HCT116 (cell line): Measurements from ENCODE around the gene ACBD5. TPM values are rescaled to one million over a fixed set of nuclear protein-coding genes. Genes with fewer than 3 reads are reported as not detected.
"Not testable (repeated sequence)": the region's sequence is repeated elsewhere in the genome, so short reads cannot be mapped to it uniquely, and the experiment has no call there.

Source experiments
- ATAC-seq: fragments of 200-7000 bp; cut with Tn5 transposase; 2 replicates; pipeline ENCODE4 v1.9.1; 2020; ENCODE audit warnings: mild to moderate bottlenecking, moderate library complexity
- BruUV-seq: library from RNA; stranded (reverse); fragments of 400-500 nt; replicated peaks from 2 replicates; lab custom pipeline; 2021; lab: Mats Ljungman, UMichigan
- CTCF ChIA-PET: fragments of 300-600 bp; sonication (Branson Sonifier 250); formaldehyde crosslinking; loops from one replicate; lab custom pipeline; 2021; ENCODE audit warnings: antibody characterized with exemption; lab: Charles Lee
- POLR2A ChIA-PET: fragments of 300-600, 350-600 bp; sonication (Branson Sonifier 250); formaldehyde crosslinking; loops from one replicate; lab custom pipeline; 2021; ENCODE audit warnings: antibody characterized with exemption; lab: Charles Lee
- RAD21 ChIA-PET, 2 experiments: fragments of 300-600 bp; sonication (Branson Sonifier 250); formaldehyde crosslinking; loops; one replicate each; lab custom pipeline; 2023; ENCODE audit warnings: low total read pairs in 2 of 2; ENCODE audit not compliant: uncharacterized antibody in 2 of 2, unreplicated experiment in 2 of 2, low non-redundant PET in 1 of 2; lab: Charles Lee
- DNase-seq: peaks from one replicate; pipeline ENCODE4 v3.0.0-alpha.2; 2010; ENCODE audit warnings: low read depth, low spot score
- H2AFZ ChIP-seq: fragments of 200-600 bp; shearing (Covaris generic), sonication (generic); 2 replicates; pipeline ENCODE4 v1.6.1; 2017; ENCODE audit warnings: low read depth, mixed run types, mixed read lengths, antibody characterized with exemption, low read length; ENCODE audit not compliant: poor library complexity, severe bottlenecking
- H3K27ac ChIP-seq: 2 replicates; pipeline ENCODE4 v1.5.1; 2012; ENCODE audit warnings: low read depth, low read length
- H3K27me3 ChIP-seq: fragments of 200-600 bp; sonication (generic); 2 replicates; pipeline ENCODE4 v1.6.1; 2016; ENCODE audit warnings: mixed run types, low read length, mixed read lengths; ENCODE audit not compliant: insufficient read depth
- H3K36me3 ChIP-seq, 2 experiments: fragments of 200-500 bp in 1 of 2; fragments of 200-600 bp in 1 of 2; sonication (Bioruptor generic) in 1 of 2; sonication (generic) in 1 of 2; 2 replicates each; pipeline versions ENCODE4 v1.5.1 to v1.6.1; 2014 to 2016; ENCODE audit warnings: low read length in 2 of 2, inconsistent platforms in 1 of 2, mixed read lengths in 1 of 2, mixed run types in 1 of 2; ENCODE audit not compliant: insufficient read depth in 2 of 2, control insufficient read depth in 1 of 2
- H3K4me1 ChIP-seq, 2 experiments: fragments of 200-600 bp in 1 of 2; sonication (generic) in 1 of 2; 2 replicates each; pipeline versions ENCODE4 v1.5.1 to v1.6.1; 2012 to 2017; ENCODE audit warnings: low read length in 2 of 2, inconsistent platforms in 1 of 2, mild to moderate bottlenecking in 1 of 2, mixed read lengths in 1 of 2, mixed run types in 1 of 2, moderate library complexity in 1 of 2; ENCODE audit not compliant: insufficient read depth in 2 of 2, control insufficient read depth in 1 of 2
- H3K4me2 ChIP-seq: fragments of 200-600 bp; sonication (generic); 2 replicates; pipeline ENCODE4 v1.6.1; 2017; ENCODE audit warnings: mixed run types, low read length, mixed read lengths
- H3K4me3 ChIP-seq, 2 experiments: fragments of 200-600 bp in 1 of 2; sonication (generic) in 1 of 2; replicated peaks in 1 of 2; 2 replicates each; pipeline ENCODE4 v1.5.1; 2011 to 2016; ENCODE audit warnings: low read length in 2 of 2, control low read depth in 1 of 2, low read depth in 1 of 2, mild to moderate bottlenecking in 1 of 2, mixed read lengths in 1 of 2, mixed run types in 1 of 2
- H3K79me2 ChIP-seq: fragments of 200-600 bp; sonication (generic); 2 replicates; pipeline ENCODE4 v1.6.1; 2017; ENCODE audit warnings: mild to moderate bottlenecking, mixed run types, low read length, moderate library complexity, mixed read lengths; ENCODE audit not compliant: insufficient read depth
- H3K9ac ChIP-seq: fragments of 200-600 bp; sonication (generic); 2 replicates; pipeline ENCODE4 v1.6.1; 2016; ENCODE audit warnings: low read length, mixed read lengths
- H3K9me2 ChIP-seq: fragments of 200-600 bp; sonication (generic), shearing (Covaris generic); 2 replicates; pipeline ENCODE4 v1.6.1; 2017; ENCODE audit warnings: mixed run types, mild to moderate bottlenecking, moderate library complexity; ENCODE audit not compliant: insufficient read depth
- H3K9me3 ChIP-seq, 2 experiments: fragments of 200-500 bp in 1 of 2; fragments of 200-600 bp in 1 of 2; sonication (Bioruptor generic) in 1 of 2; sonication (generic) in 1 of 2; 2 replicates each; pipeline ENCODE4 v1.6.1; 2014 to 2017; ENCODE audit warnings: low read length in 2 of 2, mixed read lengths in 2 of 2, inconsistent platforms in 1 of 2, low read depth in 1 of 2, mild to moderate bottlenecking in 1 of 2, mixed run types in 1 of 2, moderate library complexity in 1 of 2; ENCODE audit not compliant: control insufficient read depth in 1 of 2, insufficient read depth in 1 of 2
- H4K20me1 ChIP-seq: fragments of 200-600 bp; sonication (generic), shearing (Covaris generic); 2 replicates; pipeline ENCODE4 v1.6.1; 2017; ENCODE audit warnings: mixed run types, mild to moderate bottlenecking, moderate library complexity; ENCODE audit not compliant: insufficient read depth
- EGR1 ChIP-seq: IDR thresholded peaks from 2 replicates; pipeline ENCODE4 v1.6.1; 2012; ENCODE audit warnings: low read depth
- ELF1 ChIP-seq: IDR thresholded peaks from 2 replicates; pipeline ENCODE4 v1.6.1; 2012; ENCODE audit warnings: low read depth, borderline replicate concordance
- EZH2 ChIP-seq: fragments of 200-600 bp; sonication (generic); IDR thresholded peaks from 2 replicates; pipeline ENCODE4 v1.6.1; 2017; ENCODE audit warnings: antibody characterized with exemption, mixed run types
- FOSL1 ChIP-seq: IDR thresholded peaks from 2 replicates; pipeline ENCODE4 v1.6.1; 2012; ENCODE audit warnings: low read depth
- POLR2A ChIP-seq: IDR thresholded peaks from 2 replicates; pipeline ENCODE4 v1.7.0; 2011; ENCODE audit warnings: borderline replicate concordance; ENCODE audit not compliant: insufficient read depth, insufficient read length; ENCODE audit errors: extremely low read depth
- SIN3A ChIP-seq: IDR thresholded peaks from 2 replicates; pipeline ENCODE4 v1.6.1; 2012; ENCODE audit warnings: low read depth
- intact Hi-C: fragments of 100-400 bp; cut with micrococcal nuclease; formaldehyde crosslinking; loops from 2 replicates; pipeline ENCODE4 v1.10.0; 2022
- total RNA-seq: library from RNA; stranded (reverse); gene quantifications from one replicate; pipeline ENCODE4 v1.2.1, GENCODE V29; 2021; ENCODE audit not compliant: unreplicated experiment
- TF ChIP-seq, protein P1 (sequence below): IDR thresholded peaks from 2 replicates; pipeline ENCODE4 v1.6.1; 2012

Gene ACBD5
- total RNA-seq, 1 experiment from 2014 or later = 19.5 TPM

DNA sequence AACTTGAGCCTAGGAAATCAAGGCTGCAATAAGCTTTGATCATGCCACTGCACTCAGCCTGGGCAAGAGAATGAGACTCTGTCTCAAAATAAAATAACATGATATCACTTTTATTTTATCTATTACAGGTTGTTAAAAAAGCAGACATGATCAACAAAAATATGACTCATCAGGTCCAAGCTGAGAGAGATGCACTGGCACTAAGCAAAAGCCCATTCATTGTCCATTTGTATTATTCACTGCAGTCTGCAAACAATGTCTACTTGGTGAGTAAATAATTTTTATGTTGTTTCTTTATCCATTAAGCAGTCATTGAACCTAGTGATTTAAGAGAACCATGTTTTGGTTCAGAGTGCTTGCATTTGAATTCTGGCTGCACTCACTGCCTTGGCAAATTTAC lies 82.2 kb downstream of the ACBD5 start:
- intact Hi-C loops = no loop called here
- CTCF ChIA-PET = no interaction called here
- no peak overlapping the region for H3K27ac ChIP-seq
- TF ChIP-seq SIN3A (no peak), POLR2A (no peak), FOSL1 (no peak)
- TF ChIP-seq, all 23 proteins: peak for 0
- no peak for DNase-seq
- POLR2A ChIA-PET = no interaction called here
- H3K9ac ChIP-seq = no peak overlapping the region
- peaks cover 53% of the 10 kb centered on the region for H3K79me2 ChIP-seq
- peaks cover 28 to 31% of the 10 kb centered on the region in 2 experiments for H3K36me3 ChIP-seq
- H3K9me3 ChIP-seq = no peaks in the 10 kb centered on the region
- ATAC-seq = no peak
- no peak overlapping the region for H3K4me3 ChIP-seq
- no peak overlapping the region for H2AFZ ChIP-seq
- no peak overlapping the region for H3K4me2 ChIP-seq
- H3K27me3 ChIP-seq = no peaks in the 10 kb centered on the region
- no TSS peak for BruUV-seq
- no peaks in the 10 kb centered on the region for H4K20me1 ChIP-seq
- H3K9me2 ChIP-seq = no peaks in the 10 kb centered on the region
- RAD21 ChIA-PET = no interaction called here
- H3K4me1 ChIP-seq = peaks cover 6 to 10% of the 10 kb centered on the region in 2 experiments; a peak in 3 of 4 replicates

DNA sequence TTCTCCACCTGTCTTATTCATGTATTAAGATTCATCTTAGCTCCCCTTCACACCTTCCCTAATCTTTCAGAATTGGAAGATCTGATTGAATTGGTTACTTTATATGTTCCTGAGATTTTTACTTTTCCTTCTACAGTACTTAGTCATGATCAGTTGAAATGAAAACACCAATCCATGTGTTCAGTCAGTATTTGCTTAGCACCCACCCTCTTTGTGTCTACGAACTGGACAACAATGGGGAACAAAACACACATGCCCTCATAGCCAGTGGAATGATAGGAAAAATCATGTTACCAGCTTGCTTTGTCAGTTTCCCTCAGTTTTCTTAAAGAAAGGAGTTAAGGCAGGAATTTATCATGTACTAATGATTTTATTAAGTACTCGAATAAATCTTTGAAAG lies 83.4 kb downstream of the ACBD5 start:
- Histone ChIP-seq H2AFZ (no peak overlapping the region), H3K36me3 (peaks cover 22 to 26% of the 10 kb centered on the region in 2 experiments), H3K4me2 (peak overlapping the region; percentile 98), H3K27ac (peak overlapping the region; percentile 94; the same call in 1 of the 2 replicates)
- RAD21 ChIA-PET = no interaction called here
- DNase-seq = no peak
- intact Hi-C loops = no loop called here
- no TSS peak for BruUV-seq
- TF ChIP-seq ELF1 (no peak), EZH2 (no peak), EGR1 (no peak)
- TF ChIP-seq, protein P1, sequence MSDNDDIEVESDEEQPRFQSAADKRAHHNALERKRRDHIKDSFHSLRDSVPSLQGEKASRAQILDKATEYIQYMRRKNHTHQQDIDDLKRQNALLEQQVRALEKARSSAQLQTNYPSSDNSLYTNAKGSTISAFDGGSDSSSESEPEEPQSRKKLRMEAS = no peak
- TF ChIP-seq, all 23 proteins: peak for 0
- ChIA-PET POLR2A (interaction anchor here (0.7 kb wide), 1 partner anchor 737 kb away, joined by 3 read pairs; no protein-coding TSS in a partner anchor), CTCF (no interaction called here)
- no peaks in the 10 kb centered on the region for H3K27me3 ChIP-seq
- H3K79me2 ChIP-seq = peaks cover 66% of the 10 kb centered on the region
- peaks cover 10 to 20% of the 10 kb centered on the region in 2 experiments; a peak in 3 of 4 replicates for H3K4me1 ChIP-seq
- H3K4me3 ChIP-seq = peak overlapping the region; percentile 95 to 100; a peak in 3 of 4 replicates
- no peak for ATAC-seq
- no peak overlapping the region; the same call in 1 of the 2 replicates for H3K9ac ChIP-seq
- no peaks in the 10 kb centered on the region for H3K9me3 ChIP-seq
- H4K20me1 ChIP-seq = peaks cover 9% of the 10 kb centered on the region; the same call in 1 of the 2 replicates
- H3K9me2 ChIP-seq = no peaks in the 10 kb centered on the region

DNA sequence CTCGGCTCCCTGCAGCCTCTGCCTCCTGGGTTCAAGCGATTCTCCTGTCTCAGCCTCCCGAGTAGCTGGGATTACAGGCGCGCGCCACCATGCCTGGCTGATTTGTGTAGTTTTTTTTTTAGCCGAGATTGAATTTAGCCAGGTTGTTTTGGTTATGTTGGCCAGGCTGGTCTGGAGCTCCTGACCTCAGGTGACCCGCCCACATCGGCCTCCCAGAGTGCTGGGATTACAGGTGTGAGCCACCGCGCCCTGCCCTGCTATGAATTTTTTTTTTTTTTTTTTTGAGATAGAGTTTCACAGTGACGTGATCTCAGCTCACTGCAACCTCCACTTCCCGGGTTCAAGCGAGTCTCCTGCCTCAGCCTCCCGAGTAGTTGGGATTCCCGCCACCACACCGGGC lies 84.0 kb downstream of the ACBD5 start:
- Histone ChIP-seq H3K4me2 (peak overlapping the region; percentile 98), H3K27ac (peak overlapping the region; percentile 94), H3K4me1 (peaks cover 10 to 21% of the 10 kb centered on the region in 2 experiments; a peak in 3 of 4 replicates), H3K79me2 (peaks cover 72% of the 10 kb centered on the region), H3K9ac (peak overlapping the region; percentile 85), H3K4me3 (peak overlapping the region; percentile 95 to 100), H3K36me3 (peaks cover 18 to 24% of the 10 kb centered on the region in 2 experiments)
- POLR2A ChIA-PET = interaction anchor here (0.7 kb wide), 1 partner anchor 737 kb away, joined by 3 read pairs; no protein-coding TSS in a partner anchor
- H3K9me3 ChIP-seq, H3K27me3 ChIP-seq, CTCF ChIA-PET, H2AFZ ChIP-seq, intact Hi-C loops, H4K20me1 ChIP-seq, BruUV-seq, ATAC-seq, H3K9me2 ChIP-seq, DNase-seq: not testable (repeated sequence)
- RAD21 ChIA-PET = interaction anchor here in 1 of 2 experiments (0.6 kb wide), 1 partner anchor 18 kb away, joined by 3 read pairs; no protein-coding TSS in a partner anchor
